Measurements from ENCODE around the gene ADSL. TPM values are rescaled to one million over a fixed set of nuclear protein-coding genes. Genes with fewer than 3 reads are reported as not detected.

The ADSL gene
- total RNA-seq, 1 donor from 2014 or later, result 120 TPM

GRCh38 chr22:40399621-40400020 lies 53.3 kb downstream of the ADSL start:
- Mint-ChIP-seq H3K4me1 (peaks cover 15% of the 10 kb centered on the region), H3K27me3 (ENCODE audit: low read depth) (no peaks in the 10 kb centered on the region), H3K9me3 (no peaks in the 10 kb centered on the region), H3K27ac (ENCODE audit: unreplicated experiment) (no peak overlapping the region), H3K4me3 (no peak overlapping the region), H3K36me3 (ENCODE audit: low read depth) (peaks cover 7% of the 10 kb centered on the region)
- DNase-seq (ENCODE audit: low read depth, low spot score), result no peak
- no peak for TF ChIP-seq CTCF (conservative IDR thresholded peaks at IDR 0.05)

DNA sequence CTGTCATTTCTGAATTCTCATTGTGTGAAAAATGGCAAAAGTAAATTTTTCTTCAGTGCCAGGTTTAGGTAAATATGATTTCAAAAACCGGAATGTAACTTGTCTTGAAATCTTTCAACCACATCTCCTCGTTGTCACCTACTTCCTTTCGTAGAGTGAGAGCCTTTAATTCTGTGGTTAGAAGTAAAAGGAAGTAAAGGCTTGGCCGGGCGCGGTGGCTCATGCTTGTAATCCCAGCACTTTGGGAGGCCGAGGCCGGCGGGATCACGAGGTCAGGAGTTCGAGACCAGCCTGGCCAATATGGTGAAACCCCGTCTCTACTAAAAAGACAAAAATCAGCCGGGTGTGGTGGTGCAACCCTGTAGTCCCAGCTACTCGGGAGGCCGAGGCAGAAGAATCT lies 53.9 kb downstream of the ADSL start:
- no peak for DNase-seq (ENCODE audit: low read depth, low spot score)
- H3K4me3 Mint-ChIP-seq, result no peak overlapping the region
- H3K36me3 Mint-ChIP-seq (ENCODE audit: low read depth), result peaks cover 7% of the 10 kb centered on the region
- H3K9me3 Mint-ChIP-seq, result no peaks in the 10 kb centered on the region
- H3K4me1 Mint-ChIP-seq, result peaks cover 15% of the 10 kb centered on the region
- no peaks in the 10 kb centered on the region for H3K27me3 Mint-ChIP-seq (ENCODE audit: low read depth)
- TF ChIP-seq CTCF (conservative IDR thresholded peaks at IDR 0.05), result no peak
- no peak overlapping the region for H3K27ac Mint-ChIP-seq (ENCODE audit: unreplicated experiment)

DNA sequence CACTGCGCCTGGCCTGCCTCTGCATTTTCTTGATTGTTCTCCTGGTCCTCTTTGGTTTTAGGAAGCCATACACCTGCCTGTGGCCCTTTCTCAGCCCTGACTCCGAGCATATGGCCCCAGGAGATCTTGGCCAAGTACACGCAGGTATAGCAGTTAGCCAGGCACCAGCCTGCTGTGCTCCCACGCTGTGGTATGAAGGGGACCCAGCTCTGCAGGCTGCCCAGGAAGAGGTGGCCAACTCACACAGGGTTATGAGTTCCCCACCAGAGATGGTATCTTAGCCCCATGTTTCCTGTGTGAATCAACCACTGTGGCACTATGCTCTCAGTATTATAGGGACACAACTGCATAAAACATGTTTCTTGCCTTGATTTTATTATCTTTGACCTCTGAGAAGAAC lies 55.2 kb downstream of the ADSL start:
- no peak for DNase-seq (ENCODE audit: low read depth, low spot score)
- no peaks in the 10 kb centered on the region for H3K9me3 Mint-ChIP-seq
- H3K27ac Mint-ChIP-seq (ENCODE audit: unreplicated experiment), result no peak overlapping the region

GRCh38 chr22:40401981-40402406 lies 55.7 kb downstream of the ADSL start:
- H3K27ac Mint-ChIP-seq (ENCODE audit: unreplicated experiment), result no peak overlapping the region
- H3K9me3 Mint-ChIP-seq, result no peaks in the 10 kb centered on the region
- TF ChIP-seq CTCF (conservative IDR thresholded peaks at IDR 0.05), result no peak
- H3K36me3 Mint-ChIP-seq (ENCODE audit: low read depth), result peaks cover 7% of the 10 kb centered on the region
- DNase-seq (ENCODE audit: low read depth, low spot score), result no peak
- H3K4me1 Mint-ChIP-seq, result peaks cover 8% of the 10 kb centered on the region
- no peaks in the 10 kb centered on the region for H3K27me3 Mint-ChIP-seq (ENCODE audit: low read depth)
- H3K4me3 Mint-ChIP-seq, result no peak overlapping the region

More for the DNA sequence above, 55.2 kb downstream of the ADSL start:
- H3K36me3 Mint-ChIP-seq (ENCODE audit: low read depth), result peaks cover 7% of the 10 kb centered on the region
- TF ChIP-seq CTCF (conservative IDR thresholded peaks at IDR 0.05), result no peak
- H3K27me3 Mint-ChIP-seq (ENCODE audit: low read depth), result no peaks in the 10 kb centered on the region
- peaks cover 13% of the 10 kb centered on the region for H3K4me1 Mint-ChIP-seq
- no peak overlapping the region for H3K4me3 Mint-ChIP-seq

- H3K4me1 Mint-ChIP-seq, result no peaks in the 10 kb centered on the region
- DNase-seq (ENCODE audit: low read depth, low spot score), result no peak
These were observed 56.8 kb downstream of the ADSL start for GRCh38 chr22:40403141-40403540.

More at GRCh38 chr22:40403141-40403540, 56.8 kb downstream of the ADSL start:
- Mint-ChIP-seq H3K9me3 (no peaks in the 10 kb centered on the region), H3K27me3 (ENCODE audit: low read depth) (no peaks in the 10 kb centered on the region), H3K36me3 (ENCODE audit: low read depth) (peaks cover 7% of the 10 kb centered on the region), H3K4me3 (no peak overlapping the region), H3K27ac (ENCODE audit: unreplicated experiment) (peak overlapping the region; percentile 62)
- no peak for TF ChIP-seq CTCF (conservative IDR thresholded peaks at IDR 0.05)
